ENCODE measurements around the gene G6PC1.
"Not testable (repeated sequence)": the region's sequence is repeated elsewhere in the genome, so short reads cannot be mapped to it uniquely, and the experiment has no call there.

G6PC1 gene

DNA sequence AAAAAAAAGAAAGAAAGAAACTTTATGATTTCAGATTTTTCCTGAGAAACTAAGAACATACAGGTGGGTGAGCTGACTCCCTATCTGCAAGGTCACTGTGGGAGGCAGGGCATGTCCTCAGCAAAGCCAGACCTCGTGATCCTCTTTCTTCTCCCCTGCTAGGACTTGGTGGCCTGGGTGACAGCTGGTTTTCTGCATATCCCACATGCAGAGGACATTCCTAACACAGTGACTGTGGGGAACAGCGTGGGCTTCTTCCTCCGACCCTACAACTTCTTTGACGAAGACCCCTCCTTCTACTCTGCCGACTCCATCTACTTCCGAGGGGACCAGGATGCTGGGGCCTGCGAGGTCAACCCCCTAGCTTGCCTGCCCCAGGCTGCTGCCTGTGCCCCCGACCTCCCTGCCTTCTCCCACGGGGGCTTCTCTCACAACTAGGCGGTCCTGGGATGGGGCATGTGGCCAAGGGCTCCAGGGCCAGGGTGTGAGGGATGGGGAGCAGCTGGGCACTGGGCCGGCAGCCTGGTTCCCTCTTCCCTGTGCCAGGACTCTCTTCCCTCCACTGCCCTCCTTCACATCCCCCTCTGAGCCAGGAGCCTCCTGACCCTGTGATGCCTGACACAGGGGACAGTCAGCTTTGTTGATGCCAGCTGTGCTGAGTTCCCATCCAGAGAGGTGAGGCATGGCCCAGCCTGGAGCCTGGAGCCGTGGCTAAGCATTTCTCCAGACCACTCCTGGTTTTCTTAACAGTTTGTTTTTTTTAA, 26.5 kb upstream of the G6PC1 start:
- DNase-seq (ENCODE audit: low spot score), result not testable (repeated sequence)

DNA sequence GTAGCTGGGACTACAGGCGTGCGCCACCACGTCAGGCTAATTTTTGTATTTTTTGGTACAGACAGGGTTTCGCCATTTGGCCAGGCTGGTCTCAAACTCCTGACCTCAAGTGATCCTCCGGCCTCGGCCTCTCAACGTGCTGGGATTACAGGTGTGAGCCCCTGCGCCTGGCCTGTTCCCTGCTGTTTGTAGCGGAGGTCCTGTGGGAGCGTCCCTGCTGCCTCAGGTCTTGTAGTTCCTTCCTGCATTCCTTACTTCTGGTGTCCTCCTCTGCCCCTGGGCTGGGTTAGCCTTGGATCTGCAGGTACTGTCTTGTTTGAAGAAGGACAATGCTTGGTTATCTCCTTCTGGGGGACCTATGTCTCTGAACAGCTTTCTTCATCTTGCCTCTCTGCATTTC, 23.6 kb upstream of the G6PC1 start:
- DNase-seq (ENCODE audit: low spot score), result no peak

- no peak for DNase-seq (ENCODE audit: low spot score)
Observed at GRCh38 chr17:42878123-42878880, 22.3 kb upstream of the G6PC1 start.

- no peak for DNase-seq (ENCODE audit: low spot score)
Observed at GRCh38 chr17:42878924-42879595, 21.5 kb upstream of the G6PC1 start.

DNA sequence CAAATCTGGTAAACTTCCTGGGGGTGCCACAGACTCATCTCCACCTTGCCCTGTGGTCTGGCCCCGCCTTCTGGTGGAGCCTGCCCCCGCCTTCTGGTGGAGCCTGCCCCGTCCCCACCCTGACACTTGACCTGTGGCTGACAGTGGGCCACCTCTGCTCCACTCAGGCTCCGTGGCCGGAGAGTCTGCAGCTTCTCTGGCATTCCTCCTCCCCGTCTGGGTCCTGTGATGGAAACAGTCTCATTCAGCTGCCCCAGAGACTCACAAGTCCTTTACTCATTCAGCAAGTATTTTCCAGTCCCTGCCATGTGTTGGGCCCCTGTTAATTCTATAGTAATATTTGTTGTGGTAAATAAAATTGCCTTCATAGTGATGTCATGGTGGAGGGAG, 21.0 kb upstream of the G6PC1 start:
- no peak for DNase-seq (ENCODE audit: low spot score)

DNA sequence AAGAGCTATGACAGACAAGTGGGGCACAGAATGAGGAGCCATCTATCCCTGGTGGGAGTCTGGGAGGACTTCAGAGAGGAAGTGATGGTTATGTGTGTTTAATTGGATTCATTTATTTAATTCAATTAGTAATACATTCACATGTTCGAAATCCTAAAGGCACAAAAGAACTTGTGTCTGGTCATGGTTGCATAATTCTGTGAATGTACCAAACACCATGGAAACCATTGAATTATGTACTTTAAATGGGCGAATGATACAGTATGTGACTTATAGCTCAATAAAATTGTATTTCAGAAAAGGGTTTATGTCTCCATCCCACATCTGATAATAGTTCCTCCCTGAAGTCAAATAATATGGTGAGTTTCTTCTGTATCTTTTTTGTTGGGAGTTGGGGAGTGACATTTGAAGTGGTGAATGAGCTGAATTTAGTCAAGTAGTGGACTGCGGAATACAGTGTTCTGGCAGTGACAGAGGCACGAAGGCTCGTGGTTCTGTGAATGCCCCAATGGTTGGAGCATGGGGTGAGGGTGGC, 19.8 kb upstream of the G6PC1 start:
- no peak for DNase-seq (ENCODE audit: low spot score)

- DNase-seq (ENCODE audit: low spot score), result not testable (repeated sequence)
Observed at GRCh38 chr17:42881706-42882105, 18.9 kb upstream of the G6PC1 start.

DNA sequence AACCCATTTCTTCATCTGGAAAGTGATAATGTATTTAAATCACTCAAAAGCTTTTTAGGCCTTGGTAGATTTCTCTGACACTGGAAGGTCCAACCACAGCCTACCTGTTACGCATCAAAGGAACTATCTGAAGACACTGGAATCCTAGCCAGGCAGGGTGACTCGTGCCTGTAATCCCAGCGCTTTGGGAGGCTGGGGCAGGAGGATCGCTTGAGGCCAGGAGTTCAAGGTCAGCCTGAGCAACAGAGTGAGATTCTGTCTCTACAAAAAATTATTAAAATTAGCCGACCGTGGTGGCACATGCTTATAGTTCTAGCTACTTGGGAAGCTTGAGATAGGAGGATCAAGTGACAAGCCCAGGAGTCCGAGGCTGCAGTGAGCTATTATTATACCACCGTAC, 18.4 kb upstream of the G6PC1 start:
- no peak for DNase-seq (ENCODE audit: low spot score)

DNA sequence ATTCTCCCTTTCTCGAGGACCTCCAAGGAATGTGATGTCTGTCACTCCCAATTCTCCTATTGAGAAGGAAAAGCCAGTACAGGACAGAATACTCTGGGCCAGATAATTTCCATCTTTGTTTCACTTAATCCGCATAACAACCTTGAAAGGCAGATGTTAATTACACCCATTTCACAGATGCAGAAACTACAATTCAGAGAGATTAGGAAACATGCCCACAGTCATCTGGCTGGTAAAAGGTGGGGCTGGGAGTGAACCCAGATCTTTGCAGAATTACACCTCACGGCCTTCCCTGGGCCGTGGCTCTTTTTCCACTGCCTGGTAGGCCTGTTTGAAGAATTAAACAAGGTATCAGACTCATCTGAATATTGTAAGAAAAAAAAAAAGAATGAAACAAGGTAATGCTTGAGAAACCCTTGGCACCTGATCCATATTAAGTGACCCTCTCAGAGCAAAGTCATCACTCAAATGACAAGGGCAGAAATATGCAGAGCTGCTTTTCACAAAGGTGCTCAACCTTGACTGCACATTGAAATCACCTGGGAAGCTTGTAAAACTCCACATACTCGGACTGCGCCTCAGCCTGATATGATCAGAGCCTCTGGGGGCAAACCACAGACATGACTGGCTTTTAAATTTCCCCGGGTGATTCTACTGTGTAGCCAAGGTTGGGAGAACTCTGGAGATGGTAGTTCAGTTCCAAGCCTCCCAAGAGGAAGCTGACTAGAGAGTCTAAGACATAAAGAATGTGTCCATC, 16.6 kb upstream of the G6PC1 start:
- no peak for DNase-seq (ENCODE audit: low spot score)

DNA sequence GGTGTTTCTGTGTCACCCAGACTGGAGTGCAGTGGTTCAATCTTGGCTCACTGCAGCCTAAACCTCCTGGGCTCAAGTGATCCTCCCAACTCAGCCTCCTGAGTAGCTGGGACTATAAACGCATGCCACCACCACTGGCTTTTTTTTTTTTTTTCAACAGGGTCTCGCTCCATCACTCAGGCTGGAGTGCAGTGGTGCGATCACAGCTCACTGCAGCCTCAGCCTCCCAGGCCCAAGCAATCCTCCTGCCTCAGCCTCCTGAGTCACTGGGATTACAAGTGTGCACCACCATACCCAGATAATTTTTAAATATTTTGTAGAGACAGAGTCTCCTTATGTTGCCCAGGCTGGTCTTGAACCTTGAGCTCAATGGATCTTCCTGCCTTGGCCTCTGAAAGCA, 14.8 kb upstream of the G6PC1 start:
- not testable (repeated sequence) for DNase-seq (ENCODE audit: low spot score)

GRCh38 chr17:42886283-42887176, 14.1 kb upstream of the G6PC1 start:
- no peak for DNase-seq (ENCODE audit: low spot score)

DNA sequence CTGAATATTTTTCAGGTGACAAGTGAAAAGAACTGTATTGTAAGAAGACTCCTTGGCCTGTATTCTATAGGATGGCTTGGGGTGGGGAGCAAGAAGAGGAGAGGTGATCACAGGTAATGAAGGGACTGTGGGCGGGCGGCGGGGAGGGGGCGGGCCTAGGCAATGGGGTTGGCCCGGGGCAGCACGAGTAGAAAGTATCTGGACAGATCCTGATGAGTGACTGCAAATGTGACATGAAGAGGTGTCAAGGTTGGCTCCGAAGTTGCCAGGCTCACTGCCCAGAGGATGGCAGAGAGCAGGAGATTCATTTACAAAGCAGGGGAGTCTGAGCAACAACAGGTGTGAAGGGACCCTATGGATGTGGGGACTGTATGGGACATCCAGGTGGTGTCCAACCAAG, 10.8 kb upstream of the G6PC1 start:
- no peak for DNase-seq (ENCODE audit: low spot score)

- no peak for DNase-seq (ENCODE audit: low spot score)
Observed at GRCh38 chr17:42891539-42892152, 9.0 kb upstream of the G6PC1 start.

DNA sequence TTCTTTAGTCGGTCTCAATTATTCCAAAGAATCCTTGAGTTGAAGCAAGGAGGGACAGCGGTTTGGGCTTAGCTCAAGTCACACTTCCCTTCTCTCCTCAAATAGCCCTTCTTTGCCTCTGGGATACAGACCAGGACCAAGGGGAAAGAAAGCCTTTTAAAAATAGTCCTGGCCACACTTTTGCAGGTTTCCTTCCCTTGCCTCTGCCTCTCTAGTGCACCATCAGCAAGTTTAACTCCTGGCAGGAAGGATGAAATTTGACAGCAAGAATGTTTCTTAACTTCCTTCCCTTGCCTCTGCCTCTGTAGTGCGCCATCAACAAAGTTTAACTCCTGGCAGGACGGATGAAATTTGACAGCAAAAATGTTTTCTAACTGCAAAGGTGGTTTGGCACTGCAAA, 7.2 kb upstream of the G6PC1 start:
- DNase-seq (ENCODE audit: low spot score), result no peak

- DNase-seq (ENCODE audit: low spot score), result no peak
Observed at GRCh38 chr17:42894283-42895184, 6.1 kb upstream of the G6PC1 start.

DNA sequence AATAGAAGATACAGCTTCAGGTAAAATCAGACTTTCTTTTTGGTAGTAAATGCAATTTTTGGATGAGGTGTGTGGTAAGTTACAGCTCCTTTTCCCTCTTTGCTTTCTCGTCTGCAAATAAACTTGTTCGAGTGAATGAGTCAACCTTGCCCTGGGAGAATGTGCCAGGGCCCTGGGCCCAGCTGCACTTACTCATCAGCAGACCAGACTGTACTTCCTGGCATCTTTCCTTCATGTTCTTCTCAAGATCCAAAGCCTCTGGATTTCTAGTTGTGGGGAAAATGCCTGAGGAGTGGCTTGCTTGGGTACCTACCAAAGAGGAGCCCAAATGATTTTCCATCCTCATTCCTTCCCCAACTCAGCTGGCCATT, 5.4 kb upstream of the G6PC1 start:
- DNase-seq (ENCODE audit: low spot score), result no peak

DNA sequence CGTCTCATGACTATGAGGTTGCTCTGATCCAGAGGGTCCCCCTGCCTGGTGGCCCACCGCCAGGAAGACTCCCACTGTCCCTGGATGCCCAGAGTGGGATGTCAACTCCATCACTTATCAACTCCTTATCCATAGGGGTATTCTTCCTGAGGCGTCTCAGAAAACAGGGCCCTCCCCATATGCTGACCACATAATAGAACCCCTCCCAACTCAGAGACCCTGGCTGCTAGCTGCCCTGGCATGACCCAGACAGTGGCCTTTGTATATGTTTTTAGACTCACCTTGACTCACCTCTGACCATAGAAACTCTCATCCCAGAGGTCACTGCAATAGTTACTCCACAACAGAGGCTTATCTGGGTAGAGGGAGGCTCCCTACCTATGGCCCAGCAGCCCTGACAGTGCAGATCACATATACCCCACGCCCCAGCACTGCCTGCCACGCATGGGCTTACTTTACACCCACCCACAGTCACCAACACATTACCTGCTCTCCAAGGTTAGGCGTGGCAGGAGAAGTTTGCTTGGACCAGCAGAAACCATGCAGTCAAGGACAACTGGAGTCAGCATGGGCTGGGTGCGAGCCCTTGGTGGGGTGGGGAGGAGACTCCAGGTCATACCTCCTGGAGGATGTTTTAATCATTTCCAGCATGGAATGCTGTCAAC, 2.3 kb upstream of the G6PC1 start:
- no peak for DNase-seq (ENCODE audit: low spot score)

DNA sequence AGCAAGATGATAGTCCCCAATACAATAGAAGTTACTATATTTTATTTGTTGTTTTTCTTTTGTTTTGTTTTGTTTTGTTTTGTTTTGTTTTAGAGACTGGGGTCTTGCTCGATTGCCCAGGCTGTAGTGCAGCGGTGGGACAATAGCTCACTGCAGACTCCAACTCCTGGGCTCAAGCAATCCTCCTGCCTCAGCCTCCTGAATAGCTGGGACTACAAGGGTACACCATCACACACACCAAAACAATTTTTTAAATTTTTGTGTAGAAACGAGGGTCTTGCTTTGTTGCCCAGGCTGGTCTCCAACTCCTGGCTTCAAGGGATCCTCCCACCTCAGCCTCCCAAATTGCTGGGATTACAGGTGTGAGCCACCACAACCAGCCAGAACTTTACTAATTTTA, 618 bp upstream of the G6PC1 start:
- DNase-seq (ENCODE audit: low spot score), result not testable (repeated sequence)
